Stimulated activated CD8-positive, alpha-beta memory T cell treated with anti-CD3 and anti-CD28 coated beads, Interleukin-15, amount 100 ng/mL, for 4 hours (primary cell): ENCODE data around the gene WDR89.
"Not testable (repeated sequence)": the region's sequence is repeated elsewhere in the genome, so short reads cannot be mapped to it uniquely, and the experiment has no call there.

ENCODE experiments used
- DNase-seq, 2 donors: peaks; one replicate each; pipeline ENCODE4 v3.0.0-alpha.2; 2020; ENCODE audit warnings: low read depth in 2 of 2

WDR89 gene

GRCh38 chr14:63596998-63597658 is 44.5 kb downstream of the WDR89 start:
- no peak for DNase-seq

DNA sequence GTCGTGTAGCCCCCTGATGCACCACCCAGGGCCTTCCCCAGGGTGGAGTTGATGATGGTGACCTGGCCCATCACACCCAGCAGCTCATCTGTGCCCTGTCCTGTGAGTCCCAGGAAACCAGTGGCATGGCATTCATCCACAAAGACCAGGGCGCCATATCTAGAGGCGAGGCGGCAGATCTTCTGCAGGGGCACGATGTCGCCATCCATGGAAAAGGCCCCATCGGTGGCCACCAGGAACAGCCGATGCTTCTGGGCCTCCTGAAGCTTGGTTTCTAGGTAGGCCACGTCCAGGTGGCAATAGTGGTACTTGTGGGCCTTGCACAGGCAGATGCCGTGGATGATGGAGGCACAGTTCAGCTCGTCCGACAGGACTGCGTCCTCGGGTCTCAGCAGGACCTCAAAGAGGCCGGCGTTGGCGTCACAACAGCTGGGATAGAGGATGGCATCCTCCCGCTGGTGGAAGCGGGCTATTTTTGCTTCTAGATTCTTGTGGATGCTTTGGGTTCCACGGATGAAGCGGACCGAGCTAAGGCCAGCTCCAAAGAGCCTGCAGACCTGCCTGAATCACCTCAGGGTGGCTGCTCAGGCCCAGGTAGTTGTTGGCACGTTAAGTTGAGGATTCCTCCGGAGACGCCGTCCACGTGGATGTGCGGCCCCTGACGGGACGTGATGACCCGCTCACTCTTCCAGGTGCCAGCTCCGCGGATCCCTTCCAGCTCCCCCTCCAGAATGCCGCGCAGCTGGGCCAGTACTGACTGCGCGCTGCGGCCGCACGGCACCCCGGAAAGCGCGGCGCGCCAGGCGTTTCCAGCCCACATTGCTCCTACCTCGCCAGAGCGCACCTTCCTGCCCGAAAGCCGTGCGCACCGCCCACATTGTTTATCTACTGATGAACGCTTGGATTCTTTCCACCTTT is 47.0 kb downstream of the WDR89 start:
- no peak for DNase-seq

DNA sequence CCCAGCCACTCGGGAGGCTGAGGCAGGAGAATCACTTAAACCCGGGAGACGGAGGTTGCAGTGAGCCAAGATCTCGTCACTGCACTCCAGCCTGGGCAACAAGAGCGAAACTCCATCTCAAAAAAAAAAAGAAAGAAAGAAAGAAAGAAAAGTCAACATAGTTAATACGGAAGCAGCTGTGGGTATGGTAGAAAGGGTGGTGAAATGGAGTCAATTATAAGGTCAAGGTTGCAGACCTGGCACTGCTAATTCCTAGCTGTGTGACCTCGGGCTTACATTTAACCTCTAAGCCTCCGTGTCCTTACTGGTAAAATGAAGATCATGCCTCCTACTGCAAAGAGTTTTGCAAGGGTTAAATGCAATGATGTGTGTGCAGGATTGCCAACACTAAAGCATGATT is 58.6 kb downstream of the WDR89 start:
- not testable (repeated sequence) for DNase-seq

GRCh38 chr14:63581491-63581890 is 60.2 kb downstream of the WDR89 start:
- no peak for DNase-seq

DNA sequence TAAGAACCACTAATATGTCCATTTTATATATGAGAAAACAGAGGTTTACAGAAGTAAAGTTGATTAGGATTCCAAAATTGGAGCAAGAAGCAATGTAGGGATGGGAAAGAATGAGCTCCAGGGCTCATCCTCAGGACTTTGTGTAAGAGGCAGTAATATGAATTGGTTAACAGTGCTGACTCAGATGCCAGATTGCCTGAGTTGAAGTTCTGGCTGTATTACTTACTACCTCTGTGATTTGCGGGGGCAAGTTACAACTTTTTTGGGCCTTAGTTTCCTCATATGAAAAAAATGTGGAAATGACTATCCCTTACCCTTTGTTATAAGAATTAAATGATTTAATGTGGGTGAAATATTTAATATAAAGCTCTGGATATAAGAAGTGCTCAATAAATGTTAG is 63.4 kb downstream of the WDR89 start:
- no peak for DNase-seq

- no peak for DNase-seq
Observed at GRCh38 chr14:63573581-63573980, 68.1 kb downstream of the WDR89 start.

DNA sequence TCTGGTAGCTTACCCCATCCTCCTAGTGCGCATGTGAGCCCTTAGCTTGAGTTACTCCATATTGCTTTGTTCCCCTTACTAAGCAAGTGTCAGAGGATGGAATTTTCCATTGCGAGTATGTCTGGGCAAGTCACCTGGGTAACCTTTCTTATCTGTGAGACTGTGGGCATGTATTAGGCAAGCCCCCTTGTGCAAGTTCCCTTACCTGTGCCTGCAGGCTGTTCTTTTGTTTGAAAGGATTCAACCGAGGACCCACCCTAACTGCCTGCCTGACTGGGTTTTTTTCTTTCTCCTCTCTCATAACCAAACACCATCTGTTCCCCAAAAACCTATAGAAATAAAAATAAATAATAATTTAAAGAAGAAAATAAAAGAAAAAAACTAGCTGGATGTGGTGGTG is 76.2 kb downstream of the WDR89 start:
- DNase-seq, result no peak

DNA sequence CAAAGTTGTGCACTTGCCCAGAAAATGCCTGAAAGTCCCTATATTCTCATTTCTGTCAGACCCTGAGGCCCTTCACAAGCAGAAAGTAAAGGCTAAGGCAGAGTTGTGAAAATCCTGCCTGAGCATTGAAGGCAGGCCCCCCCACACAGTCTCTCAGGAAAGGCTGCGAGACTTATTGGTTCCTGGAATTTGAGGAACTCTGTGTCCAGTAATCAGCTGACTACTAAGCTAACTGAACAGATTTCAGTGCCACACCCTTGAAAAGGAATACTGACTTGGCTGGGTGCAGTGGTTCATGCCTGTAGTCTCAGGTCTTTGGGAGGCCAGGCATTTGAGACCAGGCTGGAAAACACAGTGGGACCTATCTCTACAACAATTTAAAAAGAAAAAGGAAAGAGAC is 77.4 kb downstream of the WDR89 start:
- no peak for DNase-seq

- no peak for DNase-seq
Observed at GRCh38 chr14:63563370-63564026, 78.2 kb downstream of the WDR89 start.

- DNase-seq, result no peak
Observed at GRCh38 chr14:63562405-63562804, 79.3 kb downstream of the WDR89 start.

DNA sequence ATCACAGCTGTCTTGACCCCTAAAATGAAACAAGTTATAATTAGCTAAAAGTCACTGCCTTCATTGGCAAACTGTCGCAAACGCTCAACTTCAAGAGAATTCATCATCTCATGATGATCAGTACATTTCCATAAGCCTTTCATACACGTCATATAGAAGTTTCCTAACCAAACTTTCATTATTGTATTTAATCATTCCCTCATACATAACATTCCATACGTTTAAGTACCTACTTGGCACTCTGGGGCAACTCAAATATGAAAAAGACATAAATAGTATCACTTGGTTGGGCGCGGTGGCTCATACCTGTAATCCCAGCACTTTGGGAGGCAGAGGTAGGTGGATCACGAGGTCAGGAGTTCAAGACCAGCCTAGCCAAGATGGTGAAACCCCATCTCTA is 86.1 kb downstream of the WDR89 start:
- no peak for DNase-seq

- DNase-seq, result no peak
Observed at GRCh38 chr14:63551332-63551731, 90.3 kb downstream of the WDR89 start.

GRCh38 chr14:63547798-63548335 is 93.8 kb downstream of the WDR89 start:
- no peak for DNase-seq
